HG03575 (cell line): Measurements from ENCODE around the gene GABRR1.

Experiments
- ATAC-seq: cut with Tn5 transposase; IDR thresholded peaks from one replicate; pipeline ENCODE4 v1.9.1; 2021; ENCODE audit not compliant: unreplicated experiment, insufficient number of reproducible peaks, low FRiP score; ENCODE audit errors: extremely low read depth

The GABRR1 gene

GRCh38 chr6:89221971-89222711 is 5.0 kb upstream of the GABRR1 start:
- no peak for ATAC-seq

GRCh38 chr6:89221129-89221528 is 4.0 kb upstream of the GABRR1 start:
- no peak for ATAC-seq

GRCh38 chr6:89216411-89216810 is 747 bp downstream of the GABRR1 start:
- no peak for ATAC-seq

GRCh38 chr6:89215391-89215790 is 1.8 kb downstream of the GABRR1 start:
- no peak for ATAC-seq

GRCh38 chr6:89214197-89214596 is 3.0 kb downstream of the GABRR1 start:
- no peak for ATAC-seq

GRCh38 chr6:89212472-89212871 is 4.7 kb downstream of the GABRR1 start:
- no peak for ATAC-seq

- ATAC-seq = no peak
Observed at GRCh38 chr6:89209457-89209856, 7.7 kb downstream of the GABRR1 start.

- no peak for ATAC-seq
Observed at GRCh38 chr6:89208551-89208950, 8.6 kb downstream of the GABRR1 start.

GRCh38 chr6:89205819-89206218 is 11.3 kb downstream of the GABRR1 start:
- no peak for ATAC-seq

- no peak for ATAC-seq
Observed at GRCh38 chr6:89204096-89204495, 13.1 kb downstream of the GABRR1 start.

GRCh38 chr6:89200706-89201215 is 16.4 kb downstream of the GABRR1 start:
- ATAC-seq = no peak

- no peak for ATAC-seq
Observed at GRCh38 chr6:89199579-89199978, 17.6 kb downstream of the GABRR1 start.

GRCh38 chr6:89198235-89198634 is 18.9 kb downstream of the GABRR1 start:
- no peak for ATAC-seq

- no peak for ATAC-seq
Observed at GRCh38 chr6:89197141-89197540, 20.0 kb downstream of the GABRR1 start.

GRCh38 chr6:89194559-89194958 is 22.6 kb downstream of the GABRR1 start:
- ATAC-seq = no peak

GRCh38 chr6:89190741-89191140 is 26.4 kb downstream of the GABRR1 start:
- no peak for ATAC-seq

- no peak for ATAC-seq
Observed at GRCh38 chr6:89187504-89187903, 29.7 kb downstream of the GABRR1 start.

- no peak for ATAC-seq
Observed at GRCh38 chr6:89186762-89187161, 30.4 kb downstream of the GABRR1 start.

GRCh38 chr6:89184344-89184743 is 32.8 kb downstream of the GABRR1 start:
- no peak for ATAC-seq

GRCh38 chr6:89183294-89183693 is 33.9 kb downstream of the GABRR1 start:
- no peak for ATAC-seq

- no peak for ATAC-seq
Observed at GRCh38 chr6:89180971-89181370, 36.2 kb downstream of the GABRR1 start.
